RPMI8226 (cell line): ENCODE results near the gene CHRM2.
"Not testable (repeated sequence)": the region's sequence is repeated elsewhere in the genome, so short reads cannot be mapped to it uniquely, and the experiment has no call there.

ENCODE experiments used
- DNase-seq: peaks from one replicate; pipeline ENCODE4 v3.0.0-alpha.2; 2015

The CHRM2 gene

DNA sequence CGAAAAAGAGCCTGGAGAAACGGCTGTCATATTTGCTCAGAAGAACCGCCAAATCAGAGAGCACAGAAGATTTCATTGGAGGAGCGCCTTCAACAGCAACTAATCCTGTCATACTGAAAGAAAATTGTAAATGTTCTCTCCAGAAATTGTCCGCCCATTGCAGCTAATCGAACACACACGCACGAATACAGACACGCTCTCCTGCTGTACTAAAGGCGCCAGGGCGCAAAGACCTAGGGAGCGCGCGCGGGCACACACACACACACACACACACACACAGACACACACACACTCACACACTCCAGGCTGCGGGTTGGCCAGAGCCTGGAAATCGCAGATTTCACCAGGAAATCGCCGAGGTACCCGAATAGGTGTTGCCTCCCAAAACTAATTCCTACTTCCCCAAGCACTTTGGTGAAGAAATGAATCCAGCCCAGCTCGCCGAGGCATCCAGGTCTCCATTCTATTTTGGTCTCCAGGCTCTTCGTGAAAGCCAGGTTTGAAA, at the start of gene CHRM2:
Gene CHRM2 (plus strand): TSS at position 157 of the 505 bp plus-strand sequence. CDS start 146,214 bp downstream, outside the sequence.
- DNase-seq, result no peak

DNA sequence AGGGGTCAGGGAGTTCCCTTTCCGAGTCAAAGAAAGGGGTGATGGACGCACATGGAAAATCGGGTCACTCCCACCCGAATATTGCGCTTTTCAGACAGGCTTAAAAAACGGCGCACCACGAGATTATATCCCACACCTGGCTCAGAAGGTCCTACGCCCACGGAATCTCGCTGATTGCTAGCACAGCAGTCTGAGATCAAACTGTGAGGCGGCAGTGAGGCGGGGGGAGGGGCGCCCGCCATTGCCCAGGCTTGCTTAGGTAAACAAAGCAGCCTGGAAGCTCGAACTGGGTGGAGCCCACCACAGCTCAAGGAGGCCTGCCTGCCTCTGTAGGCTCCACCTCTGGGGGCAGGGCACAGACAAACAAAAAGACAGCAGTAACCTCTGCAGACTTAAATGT, 37.1 kb upstream of the CHRM2 start:
- DNase-seq, result not testable (repeated sequence)

DNA sequence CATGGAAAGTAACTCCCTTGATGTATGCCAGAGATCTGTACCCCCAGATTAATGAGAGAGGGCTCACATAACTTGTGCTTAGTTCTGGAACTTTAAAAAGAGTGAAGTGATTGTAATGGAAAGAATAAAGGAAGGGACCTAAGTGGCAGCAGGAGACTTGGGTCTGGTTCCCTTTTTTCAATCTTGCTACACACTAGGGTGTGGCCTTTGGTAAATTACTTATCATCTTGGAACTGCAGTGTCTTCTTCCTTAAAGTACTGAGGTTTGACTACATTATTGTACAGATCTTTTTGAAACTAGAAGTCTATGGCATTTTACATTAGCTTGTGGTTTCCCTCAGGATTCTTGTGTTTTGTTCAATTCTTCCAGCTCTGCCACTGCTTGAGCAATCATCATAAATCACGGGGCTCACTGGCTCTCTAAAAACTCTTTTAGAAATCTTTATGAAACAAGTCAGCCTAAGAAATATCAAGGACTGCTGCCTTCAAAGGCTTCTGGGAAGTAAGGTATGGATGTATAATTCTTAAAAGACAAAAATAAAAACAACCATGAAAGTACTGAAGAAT, 22.5 kb upstream of the CHRM2 start:
- no peak for DNase-seq

DNA sequence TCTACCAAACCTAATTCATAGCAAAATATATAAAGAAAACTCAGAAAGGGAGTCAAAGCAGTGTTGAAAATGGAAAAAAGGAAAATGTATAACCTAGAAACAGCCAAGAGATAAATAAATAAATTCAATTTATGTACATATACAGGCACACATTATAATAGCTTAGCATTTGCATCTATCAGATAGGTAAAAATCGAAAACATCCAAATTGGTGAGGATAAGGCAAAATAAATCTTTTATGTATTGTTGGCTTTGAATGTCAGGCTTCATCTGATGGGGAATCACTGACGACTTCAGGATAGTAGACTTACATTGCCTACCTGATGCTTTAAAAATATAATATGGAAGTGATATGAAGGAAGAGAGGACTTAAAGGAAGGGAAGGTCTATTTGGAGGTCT, 20.6 kb upstream of the CHRM2 start:
- DNase-seq, result no peak

DNA sequence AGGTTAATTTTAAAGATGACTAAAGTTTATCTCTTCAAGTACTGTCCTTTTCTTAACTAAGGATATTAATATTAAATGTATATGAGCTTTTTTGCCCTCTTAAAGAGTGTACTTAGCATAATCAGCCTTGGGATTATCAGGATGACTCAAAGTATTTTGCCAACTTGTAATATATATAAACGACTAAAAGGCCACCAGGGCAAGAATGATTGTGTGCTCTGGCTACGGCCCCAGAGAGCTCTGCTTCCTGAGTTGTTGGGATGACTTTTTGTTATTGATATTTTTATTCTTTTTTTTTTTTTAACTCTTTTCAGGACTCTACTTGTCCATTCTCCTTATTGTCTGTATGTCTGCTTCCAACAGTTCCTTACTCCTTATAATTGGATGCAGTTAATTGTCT, 14.8 kb upstream of the CHRM2 start:
- no peak for DNase-seq

DNA sequence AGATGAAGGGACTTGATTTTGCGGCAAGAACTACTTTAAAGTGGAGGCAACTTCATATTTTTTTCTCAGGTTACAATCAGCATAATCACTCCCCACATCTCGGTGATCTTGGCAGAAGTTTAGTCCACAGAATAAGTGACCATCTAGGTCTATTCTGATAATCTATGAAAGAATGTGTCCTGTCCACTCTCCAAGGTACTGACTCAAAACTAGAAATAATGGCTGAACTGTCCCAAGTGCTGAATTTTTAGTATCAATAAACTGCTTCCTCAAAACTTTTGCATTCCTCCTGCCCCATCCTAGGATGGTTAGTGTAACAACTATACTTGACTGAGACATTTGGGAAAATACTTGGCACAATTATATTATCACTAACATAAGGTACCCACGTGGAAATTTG, 10.9 kb upstream of the CHRM2 start:
- DNase-seq, result peak; percentile 11

DNA sequence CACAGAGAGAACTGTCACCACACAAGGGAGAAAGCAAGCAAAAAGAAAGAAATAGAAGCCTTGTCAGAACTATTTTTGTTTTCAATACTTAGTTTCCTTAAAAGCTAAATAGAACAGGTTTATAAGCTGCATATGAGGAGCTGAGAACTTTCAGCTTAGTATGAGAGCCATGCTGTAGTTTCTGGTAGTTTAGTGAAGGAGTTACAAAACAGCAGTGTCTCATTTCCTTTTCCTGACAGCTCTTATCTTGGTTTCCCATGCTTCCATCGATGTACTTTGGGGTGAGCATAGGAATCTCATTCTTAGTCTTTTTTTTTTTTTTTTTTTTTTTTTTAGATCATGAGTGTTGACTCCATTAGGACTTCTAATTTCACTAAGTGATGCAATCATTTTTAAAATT, 8.6 kb upstream of the CHRM2 start:
- no peak for DNase-seq

DNA sequence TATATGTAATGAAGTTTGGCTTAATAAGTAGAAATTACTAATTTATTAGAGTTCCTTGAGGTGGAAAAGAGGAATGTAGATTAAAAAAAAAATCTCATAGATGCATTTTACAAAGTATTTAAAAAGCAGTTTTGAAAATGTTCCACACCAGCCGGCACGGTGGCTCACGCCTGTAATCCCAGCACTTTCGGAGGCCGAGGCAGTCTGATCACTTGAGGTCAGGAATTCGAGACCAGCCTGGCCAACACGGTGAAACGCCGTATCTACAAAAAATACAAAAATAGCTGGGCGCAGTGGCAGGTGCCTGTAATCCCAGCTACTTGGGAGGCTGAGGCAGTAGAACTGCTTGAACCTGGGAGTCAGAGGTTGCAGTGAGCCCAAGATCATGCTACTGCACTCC, 3.2 kb upstream of the CHRM2 start:
- no peak for DNase-seq

DNA sequence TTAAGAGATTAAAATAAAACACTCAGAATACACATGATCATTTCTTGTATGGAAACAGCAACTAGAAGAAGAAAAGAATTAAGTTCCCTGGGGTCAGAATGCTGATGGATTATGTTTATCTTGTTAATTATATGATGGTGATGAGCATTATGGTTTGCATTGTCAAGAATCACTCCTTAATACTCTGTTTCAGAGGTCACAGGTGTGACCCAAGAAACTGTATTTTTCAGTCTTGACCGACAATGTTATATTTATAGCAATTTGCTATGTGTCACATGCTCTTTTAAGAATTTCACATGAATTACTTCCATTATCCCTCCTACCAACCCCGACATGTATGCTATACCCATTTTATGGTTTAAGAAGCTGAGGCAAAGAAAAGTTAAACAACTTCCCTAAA, 2.7 kb upstream of the CHRM2 start:
- no peak for DNase-seq

DNA sequence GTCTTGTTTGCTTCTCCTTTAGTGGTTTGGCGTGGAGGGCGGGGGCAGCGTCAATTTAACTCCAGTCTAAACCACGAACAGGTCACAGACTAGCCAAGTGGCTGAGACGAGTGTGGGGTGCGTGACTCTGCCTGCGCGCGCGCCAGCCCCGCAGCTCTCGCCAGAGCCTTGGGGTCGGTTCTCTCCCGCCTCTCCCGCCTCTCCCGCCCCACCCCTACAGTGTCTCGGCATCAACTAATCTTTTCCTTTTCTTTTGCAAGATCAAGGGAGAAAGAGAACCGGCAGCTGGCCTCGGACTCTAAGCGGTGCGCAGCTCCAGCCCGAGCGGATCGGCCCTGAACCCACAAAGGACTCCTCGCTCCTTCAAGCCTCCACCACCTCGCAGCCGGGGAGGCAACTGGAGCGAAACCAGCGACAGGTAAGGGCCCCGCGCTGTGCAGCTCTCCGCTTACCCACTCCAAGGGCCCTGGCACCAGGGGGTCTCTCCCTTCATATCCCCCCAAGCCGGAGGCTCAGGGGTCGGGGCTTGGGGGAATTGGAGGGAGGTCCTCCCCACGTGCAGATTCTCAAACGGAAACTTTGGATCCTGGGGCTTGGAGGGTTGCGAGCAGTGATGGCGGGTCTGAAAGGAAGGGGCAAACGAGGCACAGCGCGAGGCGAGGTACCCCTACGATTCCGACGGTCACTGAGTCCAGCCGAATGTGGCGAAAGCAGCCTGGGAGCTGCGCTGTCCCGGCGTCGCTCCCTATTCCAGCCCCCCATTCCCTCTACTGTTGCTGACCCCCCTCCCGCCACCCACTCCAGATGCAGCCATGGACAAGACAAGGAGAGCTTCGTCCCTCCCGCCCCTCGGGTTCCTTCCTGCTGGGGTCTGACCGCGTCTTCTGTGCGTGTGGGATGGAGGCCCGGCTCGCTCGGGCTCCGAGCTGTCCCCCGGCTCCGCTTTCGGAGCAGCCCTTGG, 829 bp downstream of the CHRM2 start:
- no peak for DNase-seq

DNA sequence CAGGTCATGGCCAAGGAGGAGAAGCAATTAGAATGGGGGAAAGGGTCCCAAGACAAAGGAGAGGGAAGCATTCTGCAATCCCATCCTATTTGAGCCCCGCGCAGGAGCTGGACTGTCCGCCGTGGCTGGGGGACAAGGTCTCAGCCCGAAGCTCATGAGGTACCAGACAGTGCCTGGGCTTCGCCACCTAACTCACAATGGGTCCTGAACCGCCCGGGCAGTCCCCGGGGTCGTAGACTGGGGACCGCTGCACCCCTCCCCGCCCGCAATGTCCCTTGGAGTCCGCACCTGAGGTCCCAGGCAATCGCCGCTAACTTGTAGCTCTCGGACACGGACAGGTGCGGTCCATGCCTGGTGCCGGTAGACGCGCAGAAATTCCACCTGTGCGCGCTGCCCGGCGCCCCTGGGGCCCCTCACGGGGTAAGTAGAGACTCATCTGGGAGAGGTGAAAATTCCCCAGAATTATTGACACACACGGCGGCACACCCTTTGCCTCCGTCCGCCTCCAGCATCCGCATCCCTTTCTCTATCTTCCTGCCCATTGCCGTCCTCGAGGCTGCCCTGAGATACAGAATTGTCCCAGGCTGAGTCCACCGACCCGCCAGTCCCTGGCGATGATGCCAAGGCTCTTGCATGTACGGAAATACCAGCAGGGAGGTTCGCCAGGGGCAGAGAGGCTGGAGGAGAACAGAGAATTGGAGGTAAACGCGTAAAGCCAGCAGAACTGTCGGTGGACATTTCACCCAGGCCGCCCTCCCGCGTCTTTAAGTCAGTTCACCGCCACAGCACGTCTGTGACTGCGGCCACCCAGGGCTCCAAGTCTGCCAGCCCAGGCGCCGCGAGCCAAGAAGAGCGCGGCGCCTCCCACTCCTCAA, 1.8 kb downstream of the CHRM2 start:
- DNase-seq, result no peak

DNA sequence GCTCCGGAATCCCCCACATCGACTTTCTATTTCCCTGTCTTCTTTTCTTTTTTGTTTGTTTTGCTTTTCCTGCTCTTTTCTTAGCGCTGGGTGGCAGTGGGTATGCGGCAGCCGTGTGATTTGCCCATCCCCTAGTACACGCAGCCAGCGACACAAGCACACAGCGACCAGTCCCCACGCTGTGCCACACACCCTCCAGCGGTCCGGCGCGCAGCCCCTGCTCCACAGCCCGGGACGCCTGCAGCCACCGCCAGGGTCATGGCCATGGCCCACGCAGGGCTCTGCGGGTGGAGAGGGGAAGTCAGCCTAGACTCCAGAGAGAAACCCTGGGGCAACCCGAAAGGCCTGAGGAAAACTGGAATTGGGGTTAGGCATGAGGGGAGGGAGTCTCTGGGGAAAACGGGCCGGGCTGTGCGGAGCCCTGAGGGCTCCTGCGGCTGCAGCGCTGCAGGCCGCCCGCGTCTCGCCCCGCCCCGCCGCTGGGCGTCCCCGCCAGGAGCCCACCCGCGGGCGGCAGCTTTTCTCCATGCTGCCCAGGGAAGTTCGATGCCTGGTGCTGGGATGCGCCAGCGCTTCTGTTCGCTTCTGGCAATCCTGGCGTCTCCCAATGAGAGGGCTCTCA, 2.5 kb downstream of the CHRM2 start:
- no peak for DNase-seq

DNA sequence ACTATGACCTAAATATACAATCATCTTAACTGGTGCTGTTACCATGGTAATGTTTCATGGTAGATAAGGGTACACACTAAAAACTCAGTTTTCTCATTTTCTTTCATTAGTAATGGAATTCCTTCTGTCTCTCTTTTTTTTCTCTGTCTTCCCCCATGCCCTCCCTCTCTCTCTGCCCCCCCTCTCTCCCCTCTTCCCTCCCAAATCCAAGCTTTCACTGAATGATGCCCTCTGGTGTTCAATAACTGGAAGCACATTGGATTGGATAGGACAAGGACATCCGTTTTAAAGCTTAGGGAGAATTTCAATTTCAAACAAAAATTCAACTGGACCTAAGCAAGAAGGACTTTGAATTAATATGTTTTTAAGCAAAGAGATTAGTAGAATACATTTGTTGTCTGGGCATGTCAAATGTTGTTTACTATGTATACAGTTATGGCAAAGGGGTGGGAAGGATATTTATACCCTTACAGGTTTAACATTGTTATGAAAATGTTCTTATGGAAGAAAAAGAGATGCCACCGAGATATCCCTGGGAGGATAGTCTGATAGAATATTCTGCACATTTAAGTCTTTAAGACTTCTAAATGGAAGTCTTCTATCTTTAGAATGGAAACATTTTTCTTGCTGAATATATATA, 6.1 kb downstream of the CHRM2 start:
- DNase-seq, result no peak

DNA sequence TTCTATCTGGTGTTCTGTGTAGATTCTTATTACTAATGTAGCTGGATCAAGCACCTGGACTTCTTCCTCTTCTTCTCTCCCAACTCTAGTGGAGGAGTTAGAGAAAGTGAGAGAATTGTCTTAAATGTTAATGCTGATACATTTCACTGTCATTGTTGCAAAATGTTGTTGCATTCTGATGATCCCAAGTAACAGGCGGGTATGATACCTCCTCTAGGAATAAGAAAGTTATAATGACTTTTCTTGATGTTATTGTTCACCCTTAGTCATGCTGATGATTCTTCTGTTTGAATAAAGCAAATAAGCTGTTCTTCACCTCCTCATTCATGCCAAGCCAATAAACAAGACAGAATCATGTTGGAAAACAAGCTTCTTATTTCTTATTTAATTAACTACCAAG, 9.1 kb downstream of the CHRM2 start:
- DNase-seq, result no peak

DNA sequence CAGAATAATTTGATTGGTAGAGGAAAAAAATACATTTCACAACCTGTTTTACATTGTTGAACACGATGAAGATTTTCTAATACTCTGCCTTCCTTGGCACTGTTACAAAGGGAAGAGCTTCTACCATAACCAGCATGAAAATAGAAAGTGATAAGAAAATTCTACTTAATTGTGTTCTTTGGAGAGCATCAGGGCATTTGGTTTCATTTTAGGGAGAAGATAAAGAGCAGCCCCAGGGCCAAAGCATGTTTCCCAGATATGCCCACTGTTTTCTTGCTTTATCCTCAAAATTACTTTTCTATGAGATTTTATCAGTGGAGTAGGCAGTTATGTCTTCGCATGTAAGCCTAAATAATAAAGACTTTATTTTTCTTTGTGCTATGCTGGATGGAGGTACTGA, 9.5 kb downstream of the CHRM2 start:
- DNase-seq, result no peak

DNA sequence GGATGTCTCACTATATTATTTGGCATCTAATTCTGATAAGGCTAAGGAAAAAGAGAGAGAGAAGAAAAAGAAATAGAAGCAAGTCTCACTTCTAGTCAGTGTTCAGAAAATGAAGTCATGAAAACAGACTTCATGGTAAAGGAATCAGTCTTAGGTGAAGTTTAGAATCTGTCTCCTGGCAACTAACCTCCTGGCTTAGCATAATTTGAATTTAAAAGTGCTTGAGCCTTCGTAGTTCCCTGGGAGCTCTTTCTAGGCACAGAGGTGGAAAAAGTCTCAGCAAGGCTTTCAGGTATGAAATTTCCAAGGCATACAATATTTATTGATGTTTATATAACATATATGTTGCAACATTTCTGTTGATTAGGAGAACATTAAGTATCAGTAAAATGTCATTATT, 10.4 kb downstream of the CHRM2 start:
- no peak for DNase-seq

DNA sequence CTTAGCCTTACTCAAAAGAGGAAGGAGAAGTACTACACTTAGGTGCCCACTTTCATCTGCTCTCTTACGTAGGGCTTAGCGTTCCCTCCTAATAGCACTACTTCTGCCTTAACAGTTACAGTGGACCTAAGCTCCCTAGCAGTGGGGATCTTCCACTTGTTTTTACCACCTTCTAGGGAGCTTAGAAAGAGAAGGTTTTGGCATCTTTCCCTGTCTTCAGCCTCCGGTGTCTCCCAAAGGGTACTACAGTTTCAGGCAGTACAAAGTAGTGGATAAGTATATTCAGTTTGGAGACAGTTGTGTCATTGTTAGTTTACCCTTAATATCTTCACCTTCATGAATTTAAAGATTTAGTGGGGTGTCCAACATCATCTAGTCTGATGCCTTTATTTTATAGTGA, 14.6 kb downstream of the CHRM2 start:
- DNase-seq, result no peak

DNA sequence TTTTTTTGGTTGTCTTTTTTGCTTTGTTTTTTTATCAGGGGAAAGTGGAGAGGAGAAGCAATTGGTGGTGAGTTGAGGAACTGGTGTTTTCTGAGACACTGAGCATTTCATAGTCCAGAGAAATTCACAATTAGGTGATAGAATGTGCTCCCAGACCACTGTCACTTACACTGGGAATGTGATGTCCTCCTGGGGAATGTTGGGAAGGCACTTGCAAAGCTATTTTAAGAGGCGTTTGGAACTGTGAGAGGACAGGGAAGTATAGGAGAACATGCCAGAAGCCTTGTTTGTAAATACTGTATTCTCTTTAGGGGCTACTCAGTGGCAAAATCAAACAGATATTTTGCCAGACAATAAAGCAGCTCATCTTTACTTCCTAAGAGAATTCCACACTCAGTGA, 16.0 kb downstream of the CHRM2 start:
- no peak for DNase-seq

DNA sequence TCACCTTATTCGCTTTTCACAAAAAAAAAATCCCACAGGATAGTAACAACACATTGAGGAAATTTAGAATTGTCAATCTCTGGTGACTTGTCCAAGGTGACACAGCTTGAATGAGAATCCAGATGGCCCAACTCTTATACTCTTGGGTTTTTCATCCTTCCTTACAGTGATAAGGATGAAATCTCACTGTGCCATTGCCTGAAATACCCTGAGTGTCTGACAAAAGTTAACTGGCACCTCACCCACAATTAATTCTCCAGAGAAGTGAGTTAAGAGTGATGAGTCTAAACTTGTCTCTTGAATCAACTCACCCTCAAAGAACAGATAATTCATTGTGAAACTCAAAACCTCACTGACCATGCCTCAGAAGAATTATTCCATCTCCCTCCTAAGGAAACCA, 18.9 kb downstream of the CHRM2 start:
- DNase-seq, result no peak

DNA sequence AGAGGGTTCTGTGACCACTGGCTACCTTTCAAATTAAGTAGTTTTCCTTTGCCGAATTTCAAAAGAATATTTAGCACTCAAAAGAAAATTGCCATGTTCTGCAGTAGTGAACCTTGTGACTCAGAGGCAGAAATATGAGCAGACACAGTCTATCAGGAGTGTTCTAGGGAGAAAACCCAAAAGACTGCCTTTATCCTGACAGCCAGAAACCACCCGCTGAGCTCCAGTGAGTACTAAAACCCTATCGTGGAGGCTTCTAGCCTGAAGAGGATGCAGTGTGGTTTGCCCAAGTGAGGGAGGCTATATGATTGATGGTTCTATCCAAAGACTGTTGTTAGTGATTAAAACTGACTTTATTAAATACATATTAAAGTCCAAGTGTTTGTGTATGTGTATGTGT, 21.9 kb downstream of the CHRM2 start:
- DNase-seq, result no peak

DNA sequence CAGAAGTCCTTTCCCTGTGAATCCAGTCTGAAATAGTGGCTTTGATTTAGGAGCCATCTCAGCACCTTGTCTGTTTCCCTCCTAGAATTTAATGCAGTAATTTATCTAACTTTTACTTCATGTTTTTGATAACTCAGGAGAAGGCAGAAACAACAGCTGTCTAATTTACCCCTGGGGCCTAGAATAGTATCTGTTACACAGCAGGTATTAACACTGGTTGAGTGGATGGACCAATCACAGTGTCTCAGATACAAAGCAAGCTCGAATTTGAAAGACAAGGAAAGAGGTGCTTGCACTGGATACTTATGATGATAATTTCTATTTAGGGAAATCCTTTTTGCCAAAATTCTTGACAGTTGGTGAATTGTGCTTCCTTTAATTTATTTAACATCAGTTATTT, 23.4 kb downstream of the CHRM2 start:
- no peak for DNase-seq

DNA sequence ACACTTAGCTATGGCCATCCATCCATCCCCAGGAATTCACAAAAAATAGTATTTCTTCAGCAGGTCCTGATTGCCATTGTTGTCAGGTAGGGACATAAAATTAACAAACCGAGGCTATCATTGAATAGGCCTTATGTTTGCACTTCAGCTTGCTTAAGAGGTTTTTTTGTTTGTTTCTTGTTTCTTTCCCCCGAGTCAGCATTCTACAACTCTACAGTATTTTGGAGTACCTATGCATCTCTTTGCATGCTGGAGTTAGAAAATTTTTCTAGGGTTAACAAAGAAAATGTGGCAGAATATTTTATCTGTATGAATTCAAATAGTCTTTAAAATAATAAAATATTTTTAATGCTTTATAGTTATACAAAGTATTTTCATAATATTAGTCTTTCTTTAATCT, 26.3 kb downstream of the CHRM2 start:
- no peak for DNase-seq
